H9 (cell line): ENCODE data around the gene FLT3. TPM values are rescaled to one million over a fixed set of nuclear protein-coding genes. Genes with fewer than 3 reads are reported as not detected.

ENCODE experiments used
- DNase-seq: peaks from one replicate; pipeline ENCODE4 v3.0.0-alpha.2; 2017
- H2AFZ ChIP-seq: one replicate; pipeline ENCODE4 v1.6.1; 2013; ENCODE audit warnings: mild to moderate bottlenecking, low read length, control low read depth, moderate library complexity
- H2AK5ac ChIP-seq: 2 replicates; pipeline ENCODE4 v1.6.1; 2013; ENCODE audit warnings: low read length, control low read depth, mixed read lengths; ENCODE audit not compliant: insufficient read length
- H2BK120ac ChIP-seq: one replicate; pipeline ENCODE4 v1.6.1; 2013; ENCODE audit warnings: low read depth, mild to moderate bottlenecking, low read length, control low read depth, inconsistent platforms; ENCODE audit not compliant: poor library complexity, severe bottlenecking
- H2BK12ac ChIP-seq: 2 replicates; pipeline ENCODE4 v1.6.1; 2013; ENCODE audit warnings: low read length, control low read depth, mixed read lengths, low read depth; ENCODE audit not compliant: insufficient read length
- H2BK15ac ChIP-seq: 2 replicates; pipeline ENCODE4 v1.6.1; 2013; ENCODE audit warnings: low read depth, low read length, control low read depth
- H2BK20ac ChIP-seq: one replicate; pipeline ENCODE4 v1.6.1; 2013; ENCODE audit warnings: low read depth, mild to moderate bottlenecking, low read length, control low read depth, inconsistent platforms; ENCODE audit not compliant: poor library complexity, severe bottlenecking
- H2BK5ac ChIP-seq: 2 replicates; pipeline ENCODE4 v1.6.1; 2013; ENCODE audit warnings: low read length, control low read depth, mixed read lengths; ENCODE audit not compliant: insufficient read length
- H3K14ac ChIP-seq: 2 replicates; pipeline ENCODE4 v1.6.1; 2013; ENCODE audit warnings: low read length, control low read depth; ENCODE audit not compliant: insufficient read depth
- H3K18ac ChIP-seq: 2 replicates; pipeline ENCODE4 v1.6.1; 2013; ENCODE audit warnings: low read depth, mild to moderate bottlenecking, mixed read lengths, low read length, control low read depth; ENCODE audit not compliant: insufficient read length
- H3K23ac ChIP-seq: 2 replicates; pipeline ENCODE4 v1.6.1; 2013; ENCODE audit warnings: low read length, control low read depth, mixed read lengths, low read depth; ENCODE audit not compliant: insufficient read length
- H3K23me2 ChIP-seq: 2 replicates; pipeline ENCODE4 v1.6.1; 2013; ENCODE audit warnings: low read depth, mild to moderate bottlenecking, mixed read lengths, low read length, control low read depth; ENCODE audit not compliant: insufficient read length, poor library complexity, severe bottlenecking
- H3K27ac ChIP-seq: 2 replicates; pipeline ENCODE4 v1.5.1; 2013; ENCODE audit warnings: low read length, control low read depth, mixed read lengths, low read depth; ENCODE audit not compliant: insufficient read length
- H3K27me3 ChIP-seq: 2 replicates; pipeline ENCODE4 v1.6.1; 2013; ENCODE audit warnings: low read length, control low read depth, inconsistent platforms; ENCODE audit not compliant: insufficient read depth
- H3K4ac ChIP-seq: 2 replicates; pipeline ENCODE4 v1.6.1; 2013; ENCODE audit warnings: low read depth, mild to moderate bottlenecking, control low read depth, inconsistent platforms, low read length, moderate library complexity
- H3K4me1 ChIP-seq: 2 replicates; pipeline ENCODE4 v1.6.1; 2013; ENCODE audit warnings: low read length, control low read depth, inconsistent platforms; ENCODE audit not compliant: insufficient read depth
- H3K4me2 ChIP-seq: 2 replicates; pipeline ENCODE4 v1.6.1; 2013; ENCODE audit warnings: low read length, control low read depth, mixed read lengths; ENCODE audit not compliant: insufficient read length, insufficient read depth
- H3K56ac ChIP-seq: 2 replicates; pipeline ENCODE4 v1.6.1; 2013; ENCODE audit warnings: low read depth, mild to moderate bottlenecking, mixed read lengths, low read length, control low read depth; ENCODE audit not compliant: insufficient read length
- H3K79me1 ChIP-seq: 2 replicates; pipeline ENCODE4 v1.6.1; 2013; ENCODE audit warnings: low read depth, mild to moderate bottlenecking, moderate library complexity, low read length, control low read depth, inconsistent platforms; ENCODE audit not compliant: insufficient read depth, poor library complexity, severe bottlenecking
- H3K79me2 ChIP-seq: 2 replicates; pipeline ENCODE4 v1.6.1; 2013; ENCODE audit warnings: low read length, control low read depth, inconsistent platforms; ENCODE audit not compliant: insufficient read depth
- H3K9ac ChIP-seq: 2 replicates; pipeline ENCODE4 v1.6.1; 2013; ENCODE audit warnings: low read length, control low read depth, mixed read lengths; ENCODE audit not compliant: insufficient read length; ENCODE audit errors: extremely low read depth
- H3K9me3 ChIP-seq: one replicate; pipeline ENCODE4 v1.6.1; 2013; ENCODE audit warnings: low read depth, low read length, inconsistent platforms; ENCODE audit not compliant: control insufficient read depth
- H3T11ph ChIP-seq: one replicate; pipeline ENCODE4 v1.6.1; 2013; ENCODE audit warnings: mild to moderate bottlenecking, low read length, control low read depth, inconsistent platforms
- H4K20me1 ChIP-seq: one replicate; pipeline ENCODE4 v1.6.1; 2013; ENCODE audit not compliant: control insufficient read depth, insufficient read length, insufficient read depth
- H4K5ac ChIP-seq: 2 replicates; pipeline ENCODE4 v1.6.1; 2013; ENCODE audit warnings: low read depth, mild to moderate bottlenecking, mixed read lengths, low read length, control low read depth; ENCODE audit not compliant: insufficient read length
- H4K8ac ChIP-seq: replicated peaks from 2 replicates; pipeline ENCODE4 v1.6.1; 2013; ENCODE audit warnings: low read length, control low read depth, mixed read lengths, low read depth; ENCODE audit not compliant: insufficient read length
- H4K91ac ChIP-seq: 2 replicates; pipeline ENCODE4 v1.6.1; 2013; ENCODE audit warnings: low read depth, mild to moderate bottlenecking, moderate library complexity, mixed read lengths, low read length, control low read depth; ENCODE audit not compliant: insufficient read length
- H3K27ac Mint-ChIP-seq, 3 experiments: 2 replicates in 2 of 3; 3 replicates in 1 of 3; pipeline ENCODE4 v1.8.0; 2020 to 2021; ENCODE audit warnings: mixed read lengths in 3 of 3, mild to moderate bottlenecking in 1 of 3, moderate library complexity in 1 of 3
- H3K27me3 Mint-ChIP-seq: 2 replicates; pipeline ENCODE4 v1.8.0; 2021; ENCODE audit warnings: low read depth, mild to moderate bottlenecking, moderate library complexity, mixed read lengths
- H3K36me3 Mint-ChIP-seq, 3 experiments: 2 replicates in 2 of 3; 3 replicates in 1 of 3; pipeline ENCODE4 v1.8.0; 2020 to 2021; ENCODE audit warnings: low read depth in 3 of 3, mixed read lengths in 3 of 3; ENCODE audit not compliant: insufficient read depth in 1 of 3
- H3K4me1 Mint-ChIP-seq, 2 experiments: 2 replicates each; pipeline ENCODE4 v1.8.0; 2020; ENCODE audit warnings: mixed read lengths in 2 of 2
- H3K4me3 Mint-ChIP-seq, 2 experiments: 2 replicates in 1 of 2; 3 replicates in 1 of 2; pipeline ENCODE4 v1.8.0; 2020 to 2021; ENCODE audit warnings: mild to moderate bottlenecking in 2 of 2, mixed read lengths in 2 of 2, moderate library complexity in 1 of 2
- H3K9me3 Mint-ChIP-seq, 2 experiments: 2 replicates in 1 of 2; 3 replicates in 1 of 2; pipeline ENCODE4 v1.8.0; 2020; ENCODE audit warnings: mild to moderate bottlenecking in 2 of 2, mixed read lengths in 2 of 2, moderate library complexity in 1 of 2
- WGBS: extraction: QIAGEN DNeasy Blood & Tissue Kit; methylation state at CpG from one replicate; pipeline ENCODE4 v1.1.7; 2013; ENCODE audit warnings: missing lambda C conversion rate, low lambda C conversion rate, mixed read lengths; ENCODE audit not compliant: insufficient read length; ENCODE audit errors: extremely low coverage; 5-methylcytosine and 5-hydroxymethylcytosine counted together
- total RNA-seq: library from RNA; stranded (reverse); gene quantifications from 2 replicates; pipeline ENCODE4 v1.2.1, GENCODE V29; 2021
- TF ChIP-seq, protein P1 (sequence below): fragments of 200-600 bp; sonication (generic); conservative IDR thresholded peaks from 3 replicates; pipeline ENCODE4 v1.8.0; 2021; ENCODE audit warnings: antibody characterized with exemption, mild to moderate bottlenecking

Gene FLT3
- total RNA-seq, 1 experiment from 2014 or later: 0.44 TPM

DNA sequence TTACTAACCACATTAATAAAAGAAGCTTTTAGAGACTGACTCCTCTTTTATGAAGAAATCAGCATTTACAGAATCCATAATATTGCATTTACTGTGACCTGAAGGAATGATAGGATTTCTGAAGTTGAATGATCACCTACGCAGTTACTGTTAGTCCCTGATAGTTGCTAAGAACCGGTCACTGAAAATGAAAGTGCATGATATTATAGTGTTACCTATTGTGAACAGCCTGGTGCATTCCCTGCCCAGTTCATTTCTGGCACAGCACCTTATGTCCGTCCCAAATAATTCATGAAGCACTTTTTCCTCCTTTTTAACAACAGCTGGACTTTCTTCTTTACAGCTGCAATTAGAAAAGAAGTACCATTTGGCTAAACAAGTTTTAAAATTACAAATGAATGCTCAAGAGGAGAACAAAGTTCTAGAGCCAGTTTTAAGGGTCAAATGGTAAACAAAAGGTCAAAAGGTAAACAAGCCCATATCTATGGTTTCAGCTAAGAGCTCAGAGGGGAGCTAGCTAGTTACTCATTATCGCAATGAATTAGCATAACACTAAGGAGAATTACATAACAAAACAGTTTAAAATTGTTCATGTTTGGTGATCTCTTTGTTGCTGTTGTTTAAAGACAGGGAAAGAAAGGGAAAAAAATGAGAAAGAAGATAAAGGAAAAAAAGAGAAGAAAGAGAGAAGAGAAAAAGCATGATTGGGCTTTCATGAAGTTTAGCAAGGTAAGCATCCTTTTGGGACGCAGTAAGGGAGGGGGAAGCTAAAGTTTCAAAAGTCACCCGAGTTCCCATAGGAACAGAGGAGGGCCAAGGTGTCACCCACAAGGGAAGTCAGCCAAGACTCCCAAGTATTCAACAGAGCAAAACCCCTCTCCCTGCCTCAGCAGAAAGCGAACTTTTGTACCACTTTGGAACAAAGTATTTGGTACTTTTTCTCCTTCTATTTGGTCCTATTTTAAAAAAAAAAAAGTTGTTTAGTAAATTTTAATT is 50.2 kb downstream of the FLT3 start:
- no CpG with 5 or more reads among the region's 7 CpGs for WGBS
- no peak overlapping the region for H4K5ac ChIP-seq

More for the DNA sequence above, 50.2 kb downstream of the FLT3 start:
- Mint-ChIP-seq H3K9me3 (no peaks in the 10 kb centered on the region), H3K4me1 (peaks cover 39 to 48% of the 10 kb centered on the region in 2 experiments), H3K36me3 (peaks cover 0 to 5% (median 0%) of the 10 kb centered on the region in 3 experiments; a peak in 1 of 7 replicates), H3K27me3 (peaks cover 31% of the 10 kb centered on the region), H3K27ac (peak overlapping the region; percentile 25 to 46 (median 31); a peak in 4 of 7 replicates), H3K4me3 (peak overlapping the region; percentile 2 to 39)
- Histone ChIP-seq H3K56ac (no peak overlapping the region), H3K79me1 (no peaks in the 10 kb centered on the region), H3K9ac (no peak overlapping the region), H4K20me1 (no peaks in the 10 kb centered on the region), H2BK120ac (no peak overlapping the region), H3K14ac (no peak overlapping the region), H2AFZ (no peak overlapping the region), H3T11ph (peak overlapping the region; percentile 80), H4K8ac (no peak overlapping the region), H2BK5ac (no peak overlapping the region), H3K4ac (no peak overlapping the region), H2BK20ac (no peak overlapping the region), H3K4me1 (peaks cover 8% of the 10 kb centered on the region), H3K27ac (no peak overlapping the region), H3K23me2 (no peaks in the 10 kb centered on the region), H3K4me2 (peak overlapping the region; percentile 29), H3K9me3 (no peaks in the 10 kb centered on the region), H3K79me2 (no peaks in the 10 kb centered on the region), H3K27me3 (no peaks in the 10 kb centered on the region), H3K18ac (no peak overlapping the region), H3K23ac (no peak overlapping the region), H2BK12ac (no peak overlapping the region), H2AK5ac (no peak overlapping the region), H2BK15ac (no peak overlapping the region), H4K91ac (no peak overlapping the region)
- peak; percentile 54 for DNase-seq
- TF ChIP-seq, protein P1, sequence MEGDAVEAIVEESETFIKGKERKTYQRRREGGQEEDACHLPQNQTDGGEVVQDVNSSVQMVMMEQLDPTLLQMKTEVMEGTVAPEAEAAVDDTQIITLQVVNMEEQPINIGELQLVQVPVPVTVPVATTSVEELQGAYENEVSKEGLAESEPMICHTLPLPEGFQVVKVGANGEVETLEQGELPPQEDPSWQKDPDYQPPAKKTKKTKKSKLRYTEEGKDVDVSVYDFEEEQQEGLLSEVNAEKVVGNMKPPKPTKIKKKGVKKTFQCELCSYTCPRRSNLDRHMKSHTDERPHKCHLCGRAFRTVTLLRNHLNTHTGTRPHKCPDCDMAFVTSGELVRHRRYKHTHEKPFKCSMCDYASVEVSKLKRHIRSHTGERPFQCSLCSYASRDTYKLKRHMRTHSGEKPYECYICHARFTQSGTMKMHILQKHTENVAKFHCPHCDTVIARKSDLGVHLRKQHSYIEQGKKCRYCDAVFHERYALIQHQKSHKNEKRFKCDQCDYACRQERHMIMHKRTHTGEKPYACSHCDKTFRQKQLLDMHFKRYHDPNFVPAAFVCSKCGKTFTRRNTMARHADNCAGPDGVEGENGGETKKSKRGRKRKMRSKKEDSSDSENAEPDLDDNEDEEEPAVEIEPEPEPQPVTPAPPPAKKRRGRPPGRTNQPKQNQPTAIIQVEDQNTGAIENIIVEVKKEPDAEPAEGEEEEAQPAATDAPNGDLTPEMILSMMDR: no peak
